H1 (cell line): ENCODE data around the gene CDON. TPM values are rescaled to one million over a fixed set of nuclear protein-coding genes. Genes with fewer than 3 reads are reported as not detected.
"Not testable (repeated sequence)": the region's sequence is repeated elsewhere in the genome, so short reads cannot be mapped to it uniquely, and the experiment has no call there.

Experiments used
- CTCF ChIA-PET: fragments of 300-600 bp; sonication (Branson Sonifier 250); formaldehyde crosslinking; loops from one replicate; lab custom pipeline; 2021; ENCODE audit not compliant: partially characterized antibody; lab: Charles Lee
- POLR2A ChIA-PET: fragments of 300-600 bp; sonication (Branson Sonifier 250); formaldehyde crosslinking; loops from one replicate; lab custom pipeline; 2021; ENCODE audit warnings: inconsistent platforms; ENCODE audit not compliant: partially characterized antibody; lab: Charles Lee
- DNase-seq, 2 experiments: peaks; one replicate each; pipeline versions ENCODE4 v3.0.0 to v3.0.0-alpha.2; 2010 to 2022; ENCODE audit warnings: low spot score in 2 of 2, low read depth in 1 of 2, mixed read lengths in 1 of 2
- FAIRE-seq: peaks from 2 replicates; lab custom pipeline; 2011; peaks lifted over from hg19 to GRCh38; lab: Jason Lieb, UNC
- H2AFZ ChIP-seq: 2 replicates; pipeline ENCODE4 v1.8.1; 2012; ENCODE audit warnings: low read length, inconsistent platforms
- H2AK5ac ChIP-seq: 2 replicates; pipeline ENCODE4 v1.6.1; 2013; ENCODE audit warnings: low read depth, low read length
- H2BK120ac ChIP-seq: replicated peaks from 2 replicates; pipeline ENCODE3; 2013; ENCODE audit warnings: low read depth, low read length, inconsistent platforms
- H2BK12ac ChIP-seq: 2 replicates; pipeline ENCODE4 v1.6.1; 2013; ENCODE audit warnings: low read depth, low read length
- H2BK15ac ChIP-seq: 2 replicates; pipeline ENCODE4 v1.6.1; 2013; ENCODE audit warnings: low read length
- H2BK20ac ChIP-seq: 2 replicates; pipeline ENCODE4 v1.6.1; 2013; ENCODE audit warnings: low read length
- H2BK5ac ChIP-seq: 2 replicates; pipeline ENCODE4 v1.6.1; 2013; ENCODE audit warnings: low read depth, low read length
- H3K14ac ChIP-seq: 2 replicates; pipeline ENCODE4 v1.6.1; 2013; ENCODE audit warnings: inconsistent platforms; ENCODE audit not compliant: insufficient read length
- H3K18ac ChIP-seq: 2 replicates; pipeline ENCODE4 v1.6.1; 2013; ENCODE audit warnings: low read length; ENCODE audit errors: extremely low read depth
- H3K23ac ChIP-seq: 2 replicates; pipeline ENCODE4 v1.6.1; 2013; ENCODE audit warnings: inconsistent platforms; ENCODE audit not compliant: insufficient read length
- H3K23me2 ChIP-seq: 2 replicates; pipeline ENCODE4 v1.6.1; 2013; ENCODE audit warnings: low read depth, low read length
- H3K27ac ChIP-seq: 2 replicates; pipeline ENCODE4 v1.6.1; 2011; ENCODE audit warnings: low read depth, low read length, inconsistent platforms
- H3K27me3 ChIP-seq, 4 experiments: replicated peaks in 1 of 4; 1 replicate in 1 of 4; 2 replicates in 3 of 4; pipeline versions ENCODE4 v1.6.1 to v1.8.1; 2011 to 2013; ENCODE audit warnings: low read length in 3 of 4, mild to moderate bottlenecking in 3 of 4, inconsistent platforms in 2 of 4, mixed read lengths in 2 of 4, moderate library complexity in 1 of 4; ENCODE audit not compliant: control insufficient read depth in 3 of 4, insufficient read depth in 3 of 4; ENCODE audit errors: extremely low read depth in 1 of 4
- H3K36me3 ChIP-seq, 4 experiments: 2 replicates each; pipeline versions ENCODE4 v1.6.1 to v1.8.1; 2011 to 2013; ENCODE audit warnings: mild to moderate bottlenecking in 4 of 4, low read length in 3 of 4, moderate library complexity in 2 of 4, control low read depth in 1 of 4, inconsistent platforms in 1 of 4; ENCODE audit not compliant: insufficient read depth in 4 of 4, control insufficient read depth in 2 of 4
- H3K4ac ChIP-seq: replicated peaks from 2 replicates; pipeline ENCODE3; 2013; ENCODE audit warnings: low read length, low read depth, mixed read lengths, inconsistent platforms; ENCODE audit not compliant: insufficient read length
- H3K4me1 ChIP-seq, 4 experiments: replicated peaks in 1 of 4; 1 replicate in 1 of 4; 2 replicates in 3 of 4; pipeline versions ENCODE4 v1.6.1 to v1.8.1; 2011 to 2013; ENCODE audit warnings: low read length in 3 of 4, inconsistent platforms in 2 of 4, mixed read lengths in 1 of 4; ENCODE audit not compliant: insufficient read depth in 4 of 4, control insufficient read depth in 3 of 4
- H3K4me2 ChIP-seq, 2 experiments: 2 replicates each; pipeline versions ENCODE4 v1.6.1 to v1.8.1; 2011 to 2013; ENCODE audit warnings: low read depth in 2 of 2, low read length in 2 of 2, control low read depth in 1 of 2, inconsistent platforms in 1 of 2, mild to moderate bottlenecking in 1 of 2; ENCODE audit not compliant: insufficient read depth in 1 of 2
- H3K4me3 ChIP-seq, 4 experiments: fragments of 200-600, 300-600 bp in 1 of 4; sonication (generic), shearing (Covaris generic), sonication (Bioruptor Twin) in 1 of 4; 2 replicates each; pipeline versions ENCODE4 v1.5.1 to v1.8.1; 2011 to 2016; ENCODE audit warnings: low read length in 4 of 4, low read depth in 3 of 4, control low read depth in 2 of 4, inconsistent platforms in 2 of 4, mild to moderate bottlenecking in 2 of 4, mixed read lengths in 1 of 4, moderate library complexity in 1 of 4; ENCODE audit not compliant: insufficient read depth in 2 of 4; ENCODE audit errors: extremely low read depth in 1 of 4
- H3K56ac ChIP-seq: replicated peaks from 2 replicates; pipeline ENCODE3; 2013; ENCODE audit warnings: low read depth, mild to moderate bottlenecking, mixed read lengths, low read length, inconsistent platforms; ENCODE audit not compliant: insufficient read length
- H3K79me1 ChIP-seq: 2 replicates; pipeline ENCODE4 v1.6.1; 2013; ENCODE audit warnings: low read depth, low read length, control low read depth
- H3K79me2 ChIP-seq, 2 experiments: 2 replicates each; pipeline versions ENCODE4 v1.6.1 to v1.8.1; 2012 to 2013; ENCODE audit warnings: low read length in 2 of 2, mild to moderate bottlenecking in 2 of 2, inconsistent platforms in 1 of 2; ENCODE audit not compliant: insufficient read depth in 2 of 2, control insufficient read depth in 1 of 2
- H3K9ac ChIP-seq, 4 experiments: replicated peaks in 1 of 4; 1 replicate in 1 of 4; 2 replicates in 3 of 4; pipeline versions ENCODE4 v1.6.1 to v1.8.1; 2011 to 2013; ENCODE audit warnings: low read depth in 3 of 4, low read length in 3 of 4, control low read depth in 2 of 4, mild to moderate bottlenecking in 2 of 4, moderate library complexity in 2 of 4, inconsistent platforms in 1 of 4; ENCODE audit errors: extremely low read depth in 1 of 4
- H3K9me3 ChIP-seq, 2 experiments: 2 replicates each; pipeline versions ENCODE4 v1.6.1 to v1.8.1; 2012 to 2013; ENCODE audit warnings: mild to moderate bottlenecking in 2 of 2, moderate library complexity in 2 of 2, control low read depth in 1 of 2, inconsistent platforms in 1 of 2, low read depth in 1 of 2, low read length in 1 of 2, mixed read lengths in 1 of 2; ENCODE audit not compliant: insufficient read depth in 2 of 2
- H4K20me1 ChIP-seq, 2 experiments: replicated peaks in 1 of 2; 2 replicates each; pipeline versions ENCODE3 to v1.8.1; 2011 to 2013; ENCODE audit warnings: inconsistent platforms in 2 of 2, low read length in 2 of 2, mild to moderate bottlenecking in 1 of 2; ENCODE audit not compliant: insufficient read depth in 2 of 2, control insufficient read depth in 1 of 2
- H4K5ac ChIP-seq: 2 replicates; pipeline ENCODE4 v1.6.1; 2013; ENCODE audit warnings: low read length, low read depth, mixed read lengths, inconsistent platforms; ENCODE audit not compliant: insufficient read length
- H4K8ac ChIP-seq: 2 replicates; pipeline ENCODE4 v1.8.0; 2013; ENCODE audit warnings: mild to moderate bottlenecking, moderate library complexity, low read length, inconsistent platforms; ENCODE audit not compliant: insufficient read depth; ENCODE audit errors: extremely low read depth
- H4K91ac ChIP-seq: replicated peaks from 2 replicates; pipeline ENCODE3; 2013; ENCODE audit warnings: low read length, mixed read lengths, inconsistent platforms; ENCODE audit not compliant: insufficient read length
- CTCF ChIP-seq, 3 experiments: IDR thresholded peaks; 1 replicate in 2 of 3; 2 replicates in 1 of 3; pipeline versions ENCODE4 v1.5.1 to v1.6.1; 2011; ENCODE audit warnings: low read length in 3 of 3, mild to moderate bottlenecking in 3 of 3, inconsistent platforms in 2 of 3, low read depth in 1 of 3, moderate library complexity in 1 of 3; ENCODE audit not compliant: insufficient read depth in 1 of 3; ENCODE audit errors: control extremely low read depth in 1 of 3
- WGBS, 2 experiments: shearing (Covaris generic) in 1 of 2; methylation state at CpG; one replicate each; pipeline versions ENCODE4 v1.1.6 to v1.1.7; 2013 to 2015; ENCODE audit warnings: low lambda C conversion rate in 2 of 2, mixed read lengths in 2 of 2, inconsistent platforms in 1 of 2, low coverage in 1 of 2, missing lambda C conversion rate in 1 of 2; ENCODE audit not compliant: insufficient replicate concordance in 2 of 2, insufficient coverage in 1 of 2, insufficient read length in 1 of 2; ENCODE audit errors: extremely low coverage in 1 of 2, missing lambda C conversion rate in 1 of 2; 5-methylcytosine and 5-hydroxymethylcytosine counted together
- polyA plus RNA-seq, 7 experiments: library from polyadenylated mRNA; depleted of rRNA in 3 of 7; stranded (reverse) in 5 of 7; unstranded in 2 of 7; fragments of >200 nt in 5 of 7; fragments of 200-250 nt in 2 of 7; gene quantifications; 1 replicate in 5 of 7; 2 replicates in 1 of 7; 4 replicates in 1 of 7; pipeline versions ENCODE4 v1.2.1 to v1.2.3, GENCODE V29; 2011 to 2013; ENCODE audit warnings: missing spikeins in 2 of 7, mixed read lengths in 2 of 7
- total RNA-seq: library from RNA; stranded (reverse); fragmentation: NEBNext Ultra II Directional; extraction: Animal tissue kit (Norgen Biotek cat#: 25700); gene quantifications from 2 replicates; pipeline ENCODE4 v1.2.1, GENCODE V29; 2021

Gene CDON
- total and polyA plus RNA-seq, 2 of the 8 experiments (the other 6 are each of a cell fraction or from before 2014, with no cell fraction given), result 11.0 to 32.5 TPM

- H3K79me2 ChIP-seq, H4K91ac ChIP-seq, H3K4me3 ChIP-seq, DNase-seq, H2BK15ac ChIP-seq, H2BK12ac ChIP-seq, H3K27me3 ChIP-seq, H3K79me1 ChIP-seq, FAIRE-seq, H3K23ac ChIP-seq, H3K4me1 ChIP-seq, H2AFZ ChIP-seq, H4K20me1 ChIP-seq, H3K9me3 ChIP-seq, H2BK5ac ChIP-seq, H3K23me2 ChIP-seq, H2BK20ac ChIP-seq, H3K56ac ChIP-seq, H4K5ac ChIP-seq, H2AK5ac ChIP-seq, H3K14ac ChIP-seq, H3K4ac ChIP-seq, H4K8ac ChIP-seq, H3K9ac ChIP-seq, H2BK120ac ChIP-seq, H3K36me3 ChIP-seq, H3K18ac ChIP-seq, H3K27ac ChIP-seq, H3K4me2 ChIP-seq: not testable (repeated sequence)
- 88% methylated on average over 3 of the region's 3 CpGs; no CpG with 5 or more reads in 1 of the 2 experiments for WGBS, 2 experiments
- POLR2A ChIA-PET, result interaction anchor here (1.2 kb wide), 1 partner anchor 12 kb away, joined by 6 read pairs; the partner anchor contains the start of gene PUS3
- peak in 2 of 3 experiments; percentile 26 to 39; a peak in 2 of 4 replicates for TF ChIP-seq CTCF (IDR thresholded peaks at IDR 0.05; ENCODE audit: control extremely low read depth in 1 of 3, insufficient read depth in 1 of 3, low read depth in 1 of 3, low read length in 3 of 3)
- CTCF ChIA-PET, result interaction anchor here (0.9 to 1.8 kb wide), 4 partner anchors 29 to 286 kb away, joined by 3 to 11 read pairs (median 4); no protein-coding TSS in a partner anchor
These were observed 148.1 kb downstream of the CDON start for GRCh38 chr11:125914601-125915000.
